ENCODE data around the gene KCNS3.
"Not testable (repeated sequence)": the region's sequence is repeated elsewhere in the genome, so short reads cannot be mapped to it uniquely, and the experiment has no call there.

Gene KCNS3

DNA sequence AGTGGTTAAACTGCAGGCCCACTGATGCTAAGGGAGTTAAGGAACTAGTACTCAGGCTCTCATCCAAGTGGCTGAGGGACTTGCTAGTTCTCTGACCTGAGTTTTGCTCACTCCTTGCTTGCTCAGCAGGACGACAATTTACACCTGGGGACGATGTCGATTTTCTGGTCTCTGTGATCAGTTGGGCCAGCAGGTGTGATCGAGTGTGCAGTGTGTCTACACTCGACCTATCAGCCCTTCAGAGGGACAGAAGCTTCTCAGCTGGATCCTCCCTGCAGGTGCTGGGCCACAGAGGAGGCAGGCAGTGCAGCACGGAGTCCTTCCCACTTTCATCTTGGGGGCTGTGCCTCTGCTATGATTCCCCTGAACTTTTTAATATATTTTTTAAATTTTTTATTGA, 71.5 kb downstream of the KCNS3 start:
- DNase-seq = no peak

DNA sequence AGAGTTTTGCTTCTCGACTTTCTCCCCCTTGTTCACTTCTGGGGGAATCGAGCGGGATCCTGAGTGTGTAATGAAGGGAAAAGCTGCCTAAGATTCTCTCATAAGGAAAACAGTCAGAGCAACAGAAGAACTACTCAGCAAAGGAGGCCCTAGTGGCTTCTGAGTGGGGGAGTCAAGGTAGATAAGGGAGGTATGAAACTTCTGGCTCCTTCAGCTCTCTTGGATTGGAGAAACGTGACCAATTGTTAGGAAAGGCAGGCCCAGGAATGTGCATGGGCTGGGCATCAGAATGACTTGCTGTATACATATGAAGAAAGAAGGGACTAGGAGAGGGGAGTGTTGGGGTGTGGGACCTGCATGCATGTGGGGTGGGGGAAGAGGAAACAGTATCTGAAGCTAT, 73.1 kb downstream of the KCNS3 start:
- DNase-seq = no peak

GRCh38 chr2:17958466-17959092, 80.1 kb downstream of the KCNS3 start:
- DNase-seq = no peak

GRCh38 chr2:17959356-17959755, 80.9 kb downstream of the KCNS3 start:
- DNase-seq = no peak

DNA sequence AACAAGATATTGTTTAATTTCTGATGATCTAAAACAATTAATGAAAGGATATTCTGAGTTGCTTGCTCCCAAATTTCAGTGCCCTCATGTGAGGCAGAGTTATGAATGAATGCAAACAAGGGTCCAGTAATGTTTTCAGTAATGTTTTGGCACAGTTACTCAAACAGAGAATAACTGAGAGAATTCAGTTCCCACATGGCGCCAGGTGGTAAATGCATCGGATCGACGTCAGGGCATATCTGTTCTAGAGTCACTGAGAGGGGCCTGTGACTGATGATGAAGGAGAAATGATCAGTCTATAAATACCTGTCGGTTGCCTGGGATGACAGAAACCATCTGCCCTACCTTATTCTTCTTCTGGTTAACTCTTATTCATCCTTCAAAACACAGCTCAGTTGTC, 81.4 kb downstream of the KCNS3 start:
- no peak for DNase-seq

DNA sequence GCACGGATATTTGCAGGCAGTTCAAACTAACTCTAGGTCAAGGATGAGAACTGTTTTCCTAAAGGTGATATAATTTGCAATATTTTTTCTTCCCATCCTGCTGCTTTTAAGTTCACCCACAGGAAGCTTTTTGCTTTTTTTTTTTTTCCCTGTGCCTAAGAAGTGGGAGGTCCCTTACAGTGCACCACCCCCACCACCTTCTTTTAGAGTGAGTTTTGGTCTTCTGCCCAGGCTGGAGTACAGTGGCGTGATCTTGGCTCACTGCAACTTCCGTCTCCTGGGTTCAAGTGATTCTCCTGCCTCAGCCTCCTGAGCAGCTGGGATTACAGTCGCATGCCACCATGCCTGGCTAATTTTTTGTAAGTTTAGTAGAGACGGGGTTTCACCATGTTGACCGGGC, 82.5 kb downstream of the KCNS3 start:
- no peak for DNase-seq

DNA sequence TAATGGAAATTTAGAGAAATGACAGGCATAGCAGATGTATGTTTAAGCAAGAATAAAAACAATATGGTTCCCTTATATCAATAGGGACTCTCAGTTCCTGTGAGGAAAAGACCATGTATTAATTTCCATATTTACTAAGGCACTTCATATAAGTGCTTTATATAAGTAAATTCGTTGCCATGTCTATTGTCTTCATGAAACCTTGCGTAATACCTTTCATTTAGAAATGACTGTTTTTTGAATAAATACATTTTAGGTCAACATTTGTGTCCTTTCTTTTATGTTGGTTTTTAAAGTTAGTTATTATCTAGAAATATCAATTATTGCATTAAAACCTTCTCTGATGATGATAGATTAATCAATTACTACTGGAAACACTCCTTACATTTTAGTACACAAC, 83.3 kb downstream of the KCNS3 start:
- DNase-seq = no peak

GRCh38 chr2:17962876-17963275, 84.4 kb downstream of the KCNS3 start:
- DNase-seq = no peak

- not testable (repeated sequence) for DNase-seq
These were observed 85.1 kb downstream of the KCNS3 start for GRCh38 chr2:17963571-17963970.

- DNase-seq = no peak
These were observed 86.7 kb downstream of the KCNS3 start for GRCh38 chr2:17965196-17965595.

DNA sequence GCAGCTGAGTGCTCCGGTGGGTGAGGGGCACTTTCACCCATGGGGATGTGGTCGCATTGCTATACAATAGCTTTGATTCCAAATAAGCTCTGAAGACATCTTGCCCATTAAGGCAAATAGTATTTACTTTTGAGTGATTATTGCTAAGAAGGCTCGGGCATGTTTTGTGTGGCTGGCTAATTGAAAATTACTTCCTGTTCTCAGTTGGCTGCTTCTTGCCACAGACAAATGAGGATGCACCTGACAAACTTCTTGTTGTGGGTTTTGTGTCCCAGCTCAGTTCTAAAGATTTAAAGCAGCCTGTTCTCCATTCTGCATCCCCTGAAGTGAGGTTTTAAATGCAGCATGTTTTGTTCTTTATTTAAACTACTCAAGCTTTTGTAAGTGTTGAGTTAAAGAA, 88.3 kb downstream of the KCNS3 start:
- DNase-seq = no peak

GRCh38 chr2:17969661-17970060, 91.2 kb downstream of the KCNS3 start:
- DNase-seq = no peak

- no peak for DNase-seq
These were observed 93.2 kb downstream of the KCNS3 start for GRCh38 chr2:17971531-17972125.

DNA sequence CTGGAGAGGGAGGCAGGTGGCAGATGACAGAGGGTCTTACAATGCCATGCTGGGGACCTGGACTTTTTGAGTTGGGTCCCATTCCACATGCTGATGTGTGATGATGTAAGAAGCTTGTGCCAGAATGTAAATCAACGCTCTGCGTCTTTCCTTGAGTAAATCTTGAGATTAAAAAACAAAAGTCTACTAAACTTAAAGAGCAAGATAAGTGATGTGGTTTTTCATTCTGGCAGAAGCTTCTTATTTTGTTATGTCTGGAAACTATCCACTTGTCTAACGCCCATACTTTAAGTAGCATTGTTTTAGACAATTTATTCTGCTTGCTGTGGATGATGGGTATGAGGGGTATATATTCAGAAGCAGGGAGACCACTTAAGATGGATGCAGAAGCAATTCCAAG, 94.5 kb downstream of the KCNS3 start:
- no peak for DNase-seq

DNA sequence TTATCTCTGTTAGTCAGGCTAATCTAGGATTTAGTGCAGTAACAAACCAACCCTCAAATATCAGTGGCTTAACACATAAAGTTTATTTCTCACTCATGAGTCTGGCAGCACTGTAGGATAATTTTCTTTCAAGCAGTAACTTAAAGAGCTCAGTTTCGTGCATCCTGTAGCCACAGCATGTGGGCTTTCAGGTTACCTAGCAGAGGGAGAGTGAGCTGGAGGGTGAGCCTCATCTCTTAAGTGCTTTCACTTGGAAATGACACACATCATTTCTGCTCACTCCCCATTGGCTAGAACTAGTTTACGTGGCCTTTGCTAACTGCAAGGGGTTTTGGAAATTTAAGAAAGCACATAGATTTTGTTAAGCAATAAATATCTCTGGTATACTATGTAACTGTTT, 96.9 kb downstream of the KCNS3 start:
- DNase-seq = no peak

DNA sequence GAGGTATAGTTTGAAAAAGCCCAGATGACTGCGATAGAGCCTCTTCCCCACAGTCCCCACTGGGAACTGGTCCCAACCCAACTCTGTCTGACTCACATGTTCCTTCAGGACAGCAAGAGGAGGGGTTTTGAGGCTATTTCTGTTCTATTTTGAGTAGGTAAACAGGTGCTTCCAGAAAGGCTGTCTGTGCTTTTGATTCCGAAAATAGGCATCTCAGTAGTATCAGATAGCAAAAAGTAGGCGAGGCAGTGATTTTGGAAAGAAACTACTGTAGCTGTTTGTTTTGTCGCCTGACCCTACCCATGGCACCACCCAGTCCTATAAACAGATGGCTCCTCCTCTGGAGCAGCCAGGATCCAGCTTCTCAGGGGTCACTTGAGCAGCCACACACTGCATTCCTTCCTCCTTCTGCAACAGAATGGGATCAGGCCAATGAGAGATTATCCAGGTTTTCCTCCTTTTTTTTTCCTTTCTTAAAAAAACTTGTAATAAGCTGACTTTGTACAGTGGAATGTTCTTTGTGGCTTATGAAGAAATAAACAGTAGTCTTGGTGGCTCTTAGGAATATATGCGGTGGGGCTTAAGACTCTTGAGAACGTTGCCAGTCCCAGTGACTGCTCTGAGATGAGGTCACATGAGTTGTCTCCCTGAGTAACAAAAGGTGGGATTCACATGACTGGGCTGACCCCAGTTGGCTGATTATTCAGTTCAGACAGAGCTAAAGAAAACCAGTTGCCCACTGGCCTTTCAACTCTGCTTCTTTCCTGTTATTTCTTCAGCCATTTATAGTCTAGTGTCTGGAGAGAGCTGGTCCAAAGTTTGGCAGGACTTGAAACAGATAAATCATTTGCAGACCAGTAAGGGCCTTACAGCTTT, 98.6 kb downstream of the KCNS3 start:
- DNase-seq = no peak

DNA sequence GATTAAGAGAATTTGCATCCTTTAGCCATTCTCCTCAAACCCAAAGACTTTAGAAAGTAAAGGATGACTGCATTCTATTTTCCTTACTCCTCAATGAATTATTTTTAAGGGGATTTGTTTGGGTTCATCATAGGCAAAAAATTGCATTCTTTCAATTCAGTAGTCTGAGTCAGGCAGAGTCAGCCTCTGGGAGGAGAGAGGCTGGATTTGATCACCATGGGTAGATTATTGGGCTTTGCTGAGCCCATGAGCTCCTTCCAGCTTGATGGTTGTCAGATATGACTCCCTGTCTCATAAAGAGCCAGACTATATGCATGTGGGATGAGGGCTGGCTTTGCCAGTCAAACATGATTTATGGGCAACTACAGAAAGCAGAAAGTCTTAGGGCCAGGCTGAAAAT, 101.2 kb downstream of the KCNS3 start:
- no peak for DNase-seq

- no peak for DNase-seq
These were observed 103.5 kb downstream of the KCNS3 start for GRCh38 chr2:17981936-17982335.

Data from NCI-H69 (cell line).